Cardiac muscle cell (in vitro differentiated cells and primary cell): ENCODE data around the gene ENTPD2. TPM values are rescaled to one million over a fixed set of nuclear protein-coding genes. Genes with fewer than 3 reads are reported as not detected.
A peak's percentile ranks its signal among the peaks of the same experiment; 100 is the strongest.

Experiments
- DNase-seq, 2 donors: peaks; one replicate each; pipeline versions ENCODE4 v3.0.0 to v3.0.0-alpha.2; 2010 to 2017; ENCODE audit warnings: low read depth in 1 of 2, low spot score in 1 of 2
- H3K27ac ChIP-seq: fragments of 200-600 bp; sonication (generic); 2 replicates; pipeline ENCODE4 v1.5.1; 2016
- H3K27me3 ChIP-seq: fragments of 200-600 bp; sonication (generic); 2 replicates; pipeline ENCODE4 v1.6.0; 2016; ENCODE audit warnings: control low read depth
- H3K36me3 ChIP-seq: fragments of 200-600 bp; sonication (generic); 2 replicates; pipeline ENCODE4 v1.5.1; 2016; ENCODE audit warnings: control low read depth
- H3K4me1 ChIP-seq: fragments of 200-600 bp; sonication (generic); 2 replicates; pipeline ENCODE4 v1.8.1; 2017; ENCODE audit warnings: low read depth, mild to moderate bottlenecking, mixed run types
- H3K4me3 ChIP-seq: fragments of 200-600 bp; sonication (generic); 2 replicates; pipeline ENCODE4 v1.5.1; 2016; ENCODE audit warnings: mild to moderate bottlenecking
- H3K9me3 ChIP-seq: fragments of 200-600 bp; sonication (generic); 2 replicates; pipeline ENCODE4 v1.5.1; 2017; ENCODE audit warnings: low read depth, mild to moderate bottlenecking, control low read depth
- CTCF ChIP-seq: IDR thresholded peaks from 2 replicates; pipeline ENCODE4 v1.5.1; 2012; ENCODE audit warnings: low read depth, mild to moderate bottlenecking, low read length
- polyA plus RNA-seq: library from polyadenylated mRNA; unstranded; fragments of >200 nt; fragmentation: Nextera tagmentation; extraction: Ambion mirVana; gene quantifications from 2 replicates; pipeline ENCODE4 v1.2.1, GENCODE V29; 2016
- total RNA-seq: library from RNA; depleted of rRNA; stranded (reverse); fragments of >200 nt; gene quantifications from 2 replicates; pipeline ENCODE4 v1.2.3, GENCODE V29; 2016

Gene ENTPD2
- total and polyA plus RNA-seq, 2 experiments from 2014 or later: not detected

GRCh38 chr9:137027369-137028262, 26.2 kb downstream of the ENTPD2 start, which contains the start of gene ABCA2:
ABCA2 (minus strand) TSS chr9:137028237; CDS start chr9:137028140, 97 bp downstream.
- no peak for TF ChIP-seq CTCF
- no peaks in the 10 kb centered on the region for H3K36me3 ChIP-seq
- H3K4me3 ChIP-seq: peak within 1 kb of the TSS; percentile 92
- H3K27me3 ChIP-seq: no peaks in the 10 kb centered on the region
- no peak within 1 kb of the TSS for H3K27ac ChIP-seq
- peaks cover 5% of the 10 kb centered on the region for H3K4me1 ChIP-seq
- peak; percentile 20 to 64 for DNase-seq
- H3K9me3 ChIP-seq: no peaks in the 10 kb centered on the region

GRCh38 chr9:137026828-137027227, 27.0 kb downstream of the ENTPD2 start:
- no peaks in the 10 kb centered on the region for H3K27me3 ChIP-seq
- H3K9me3 ChIP-seq: no peaks in the 10 kb centered on the region

GRCh38 chr9:137026384-137026783, 27.5 kb downstream of the ENTPD2 start:
- H3K4me3 ChIP-seq: no peak overlapping the region
- H3K27me3 ChIP-seq: no peaks in the 10 kb centered on the region
- no peaks in the 10 kb centered on the region for H3K9me3 ChIP-seq
- H3K36me3 ChIP-seq: no peaks in the 10 kb centered on the region
- H3K4me1 ChIP-seq: peaks cover 5% of the 10 kb centered on the region
- H3K27ac ChIP-seq: no peak overlapping the region
- DNase-seq: no peak
- no peak for TF ChIP-seq CTCF

More at GRCh38 chr9:137026828-137027227, 27.0 kb downstream of the ENTPD2 start:
- Histone ChIP-seq H3K4me1 (peaks cover 5% of the 10 kb centered on the region), H3K27ac (no peak overlapping the region), H3K4me3 (no peak overlapping the region), H3K36me3 (no peaks in the 10 kb centered on the region)
- no peak for TF ChIP-seq CTCF
- DNase-seq: no peak

- DNase-seq: no peak
- no peaks in the 10 kb centered on the region for H3K27me3 ChIP-seq
- H3K4me1 ChIP-seq: peaks cover 5% of the 10 kb centered on the region
- no peak for TF ChIP-seq CTCF
- no peak overlapping the region for H3K4me3 ChIP-seq
- H3K27ac ChIP-seq: no peak overlapping the region
- H3K9me3 ChIP-seq: no peaks in the 10 kb centered on the region
- no peaks in the 10 kb centered on the region for H3K36me3 ChIP-seq
Measured at GRCh38 chr9:137025517-137025966, 28.3 kb downstream of the ENTPD2 start.

- peaks cover 5% of the 10 kb centered on the region for H3K4me1 ChIP-seq
- no peak overlapping the region for H3K4me3 ChIP-seq
- no peaks in the 10 kb centered on the region for H3K9me3 ChIP-seq
- DNase-seq: no peak
- no peak overlapping the region for H3K27ac ChIP-seq
- TF ChIP-seq CTCF: no peak
- H3K36me3 ChIP-seq: no peaks in the 10 kb centered on the region
- no peaks in the 10 kb centered on the region for H3K27me3 ChIP-seq
Measured at GRCh38 chr9:137023583-137023991, 30.3 kb downstream of the ENTPD2 start.
